ENCODE data around the gene SV2A.
A peak's percentile ranks its signal among the peaks of the same experiment; 100 is the strongest.
"Not testable (repeated sequence)": the region's sequence is repeated elsewhere in the genome, so short reads cannot be mapped to it uniquely, and the experiment has no call there.

SV2A gene

GRCh38 chr1:149886396-149887195, 31.0 kb downstream of the SV2A start:
- no peaks in the 10 kb centered on the region for H3K27me3 Mint-ChIP-seq (ENCODE audit: low read depth)
- H3K36me3 Mint-ChIP-seq (ENCODE audit: low read depth) = peaks cover 6% of the 10 kb centered on the region
- no peak overlapping the region for H3K4me3 Mint-ChIP-seq
- no peaks in the 10 kb centered on the region for H3K9me3 Mint-ChIP-seq
- H3K27ac Mint-ChIP-seq = no peak overlapping the region
- H3K4me1 Mint-ChIP-seq (ENCODE audit: low read depth) = peaks cover 15% of the 10 kb centered on the region

- not testable (repeated sequence) for H3K36me3 Mint-ChIP-seq (ENCODE audit: low read depth); H3K27ac Mint-ChIP-seq; H3K4me3 Mint-ChIP-seq; H3K9me3 Mint-ChIP-seq; H3K27me3 Mint-ChIP-seq (ENCODE audit: low read depth)
- peaks cover 16% of the 10 kb centered on the region for H3K4me1 Mint-ChIP-seq (ENCODE audit: low read depth)
These were observed 31.6 kb downstream of the SV2A start for GRCh38 chr1:149886121-149886395.

- peaks cover 16% of the 10 kb centered on the region for H3K4me1 Mint-ChIP-seq (ENCODE audit: low read depth)
- H3K36me3 Mint-ChIP-seq (ENCODE audit: low read depth) = peaks cover 6% of the 10 kb centered on the region
- no peak overlapping the region for H3K4me3 Mint-ChIP-seq
- H3K27me3 Mint-ChIP-seq (ENCODE audit: low read depth) = no peaks in the 10 kb centered on the region
- no peaks in the 10 kb centered on the region for H3K9me3 Mint-ChIP-seq
- no peak overlapping the region for H3K27ac Mint-ChIP-seq
These were observed 32.1 kb downstream of the SV2A start for GRCh38 chr1:149885339-149886120.

- Mint-ChIP-seq H3K36me3 (ENCODE audit: low read depth) (peaks cover 6% of the 10 kb centered on the region), H3K4me3 (no peak overlapping the region), H3K27ac (no peak overlapping the region), H3K27me3 (ENCODE audit: low read depth) (no peaks in the 10 kb centered on the region), H3K9me3 (no peaks in the 10 kb centered on the region), H3K4me1 (ENCODE audit: low read depth) (peaks cover 16% of the 10 kb centered on the region)
These were observed 33.0 kb downstream of the SV2A start for GRCh38 chr1:149884433-149885338.

DNA sequence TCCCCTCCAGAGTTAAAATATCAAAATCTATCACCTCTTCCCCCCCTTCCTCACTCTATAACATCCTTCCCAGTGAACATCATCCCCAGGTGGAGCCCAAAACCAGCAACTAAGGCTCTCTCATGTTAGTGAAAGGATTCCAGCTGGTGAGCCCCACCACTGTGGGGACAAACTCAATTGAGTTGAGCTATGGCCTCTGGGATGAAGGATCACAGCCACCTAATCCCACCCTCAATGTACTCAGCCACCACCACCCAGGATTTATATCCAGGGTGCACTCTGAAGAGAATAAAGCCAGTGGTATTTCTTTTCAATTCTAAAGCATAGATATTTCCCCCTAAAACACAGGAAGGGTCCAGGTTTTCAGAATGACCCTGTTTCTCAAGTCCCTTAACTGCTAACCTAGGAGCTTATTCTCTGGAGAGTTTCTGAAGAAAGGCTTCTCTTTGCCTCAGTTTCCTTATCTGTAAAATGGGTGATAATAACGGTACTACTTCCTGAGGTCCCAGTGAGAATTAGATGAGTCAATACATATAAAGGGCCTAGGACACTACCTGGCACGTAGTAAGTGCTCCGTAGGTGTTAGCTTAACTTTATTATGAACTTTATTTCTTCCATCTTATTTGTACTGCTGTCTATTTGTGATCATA, 33.9 kb downstream of the SV2A start:
- peak overlapping the region; percentile 6 for H3K4me3 Mint-ChIP-seq
- H3K9me3 Mint-ChIP-seq = no peaks in the 10 kb centered on the region
- H3K27ac Mint-ChIP-seq = no peak overlapping the region
- H3K36me3 Mint-ChIP-seq (ENCODE audit: low read depth) = peaks cover 8% of the 10 kb centered on the region
- H3K4me1 Mint-ChIP-seq (ENCODE audit: low read depth) = peaks cover 23% of the 10 kb centered on the region
- no peaks in the 10 kb centered on the region for H3K27me3 Mint-ChIP-seq (ENCODE audit: low read depth)

DNA sequence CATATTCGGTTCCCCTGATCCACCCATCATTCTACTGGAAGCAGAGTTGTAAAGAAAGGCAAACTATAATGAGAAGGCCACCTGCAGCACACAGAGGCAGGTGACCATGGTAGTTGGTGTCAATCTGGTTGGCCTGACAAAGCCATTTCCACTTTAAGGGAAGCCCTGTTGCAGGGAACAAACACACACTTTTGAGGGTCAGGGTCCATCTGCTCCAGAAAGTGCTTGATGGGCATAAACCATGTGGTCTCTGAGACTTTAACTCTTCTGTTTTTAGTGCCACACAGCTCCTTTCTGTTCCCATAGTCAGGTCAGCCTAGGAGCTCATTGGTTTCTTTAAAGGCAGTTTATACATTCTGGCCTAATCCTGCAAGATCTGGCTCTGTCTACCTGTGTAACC, 35.8 kb downstream of the SV2A start:
- peaks cover 23% of the 10 kb centered on the region for H3K4me1 Mint-ChIP-seq (ENCODE audit: low read depth)
- H3K4me3 Mint-ChIP-seq = no peak overlapping the region
- H3K9me3 Mint-ChIP-seq = no peaks in the 10 kb centered on the region
- no peaks in the 10 kb centered on the region for H3K27me3 Mint-ChIP-seq (ENCODE audit: low read depth)
- H3K27ac Mint-ChIP-seq = no peak overlapping the region
- peaks cover 6% of the 10 kb centered on the region for H3K36me3 Mint-ChIP-seq (ENCODE audit: low read depth)

- Mint-ChIP-seq H3K27me3 (ENCODE audit: low read depth) (no peaks in the 10 kb centered on the region), H3K9me3 (no peaks in the 10 kb centered on the region), H3K4me1 (ENCODE audit: low read depth) (peaks cover 23% of the 10 kb centered on the region), H3K4me3 (peak overlapping the region; percentile 50), H3K36me3 (ENCODE audit: low read depth) (peaks cover 6% of the 10 kb centered on the region), H3K27ac (peak overlapping the region; percentile 72)
These were observed 38.1 kb downstream of the SV2A start for GRCh38 chr1:149879556-149879955.

DNA sequence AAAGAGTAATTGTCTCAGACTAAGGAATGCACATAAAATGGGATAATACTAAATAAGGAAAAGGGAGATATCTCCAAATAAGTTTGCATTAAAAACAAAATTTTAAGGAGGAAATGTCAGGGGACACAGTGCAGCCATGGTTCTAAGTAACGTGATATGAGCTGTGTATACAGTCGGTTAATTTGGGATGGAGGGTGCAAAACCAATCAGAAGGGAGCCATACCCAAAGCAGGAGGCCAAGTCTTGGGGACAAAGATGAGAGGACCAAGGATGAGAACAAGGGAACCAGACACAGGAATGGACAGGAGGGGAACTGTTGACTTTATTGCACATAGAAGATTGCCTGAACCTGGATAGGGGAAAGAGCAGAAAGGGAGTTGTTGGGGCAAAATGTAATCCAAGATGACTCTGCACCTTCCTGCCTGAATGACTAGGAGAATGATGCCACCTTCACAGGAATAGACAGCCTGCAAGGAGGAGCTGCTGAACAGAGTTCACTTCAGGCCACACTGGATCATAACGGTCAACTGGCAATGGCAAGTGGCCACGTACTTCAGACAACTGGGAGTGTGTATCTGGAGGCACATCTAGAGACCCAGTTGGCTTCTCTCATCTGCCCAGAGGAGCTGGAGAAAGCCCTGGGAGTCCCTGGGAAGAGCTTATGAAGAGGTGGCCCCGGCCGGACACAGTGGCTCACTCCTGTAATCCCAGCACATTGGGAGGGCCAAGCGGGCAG, 40.3 kb downstream of the SV2A start:
- Mint-ChIP-seq H3K27ac (no peak overlapping the region), H3K27me3 (ENCODE audit: low read depth) (no peaks in the 10 kb centered on the region), H3K9me3 (no peaks in the 10 kb centered on the region), H3K36me3 (ENCODE audit: low read depth) (peaks cover 5% of the 10 kb centered on the region), H3K4me3 (no peak overlapping the region), H3K4me1 (ENCODE audit: low read depth) (peaks cover 19% of the 10 kb centered on the region)

GRCh38 chr1:149873060-149873459, 44.6 kb downstream of the SV2A start:
- H3K4me3 Mint-ChIP-seq; H3K36me3 Mint-ChIP-seq (ENCODE audit: low read depth); H3K4me1 Mint-ChIP-seq (ENCODE audit: low read depth); H3K9me3 Mint-ChIP-seq; H3K27ac Mint-ChIP-seq; H3K27me3 Mint-ChIP-seq (ENCODE audit: low read depth): not testable (repeated sequence)

- H3K27me3 Mint-ChIP-seq (ENCODE audit: low read depth); H3K4me3 Mint-ChIP-seq; H3K27ac Mint-ChIP-seq; H3K4me1 Mint-ChIP-seq (ENCODE audit: low read depth); H3K36me3 Mint-ChIP-seq (ENCODE audit: low read depth); H3K9me3 Mint-ChIP-seq: not testable (repeated sequence)
These were observed 50.8 kb downstream of the SV2A start for GRCh38 chr1:149866887-149867286.

- not testable (repeated sequence) for H3K27ac Mint-ChIP-seq; H3K4me3 Mint-ChIP-seq; H3K9me3 Mint-ChIP-seq; H3K27me3 Mint-ChIP-seq (ENCODE audit: low read depth); H3K36me3 Mint-ChIP-seq (ENCODE audit: low read depth); H3K4me1 Mint-ChIP-seq (ENCODE audit: low read depth)
These were observed 56.1 kb downstream of the SV2A start for GRCh38 chr1:149861497-149862054.

- not testable (repeated sequence) for H3K36me3 Mint-ChIP-seq (ENCODE audit: low read depth); H3K4me3 Mint-ChIP-seq; H3K9me3 Mint-ChIP-seq; H3K27ac Mint-ChIP-seq; H3K27me3 Mint-ChIP-seq (ENCODE audit: low read depth); H3K4me1 Mint-ChIP-seq (ENCODE audit: low read depth)
These were observed 56.8 kb downstream of the SV2A start for GRCh38 chr1:149860684-149861496.

DNA sequence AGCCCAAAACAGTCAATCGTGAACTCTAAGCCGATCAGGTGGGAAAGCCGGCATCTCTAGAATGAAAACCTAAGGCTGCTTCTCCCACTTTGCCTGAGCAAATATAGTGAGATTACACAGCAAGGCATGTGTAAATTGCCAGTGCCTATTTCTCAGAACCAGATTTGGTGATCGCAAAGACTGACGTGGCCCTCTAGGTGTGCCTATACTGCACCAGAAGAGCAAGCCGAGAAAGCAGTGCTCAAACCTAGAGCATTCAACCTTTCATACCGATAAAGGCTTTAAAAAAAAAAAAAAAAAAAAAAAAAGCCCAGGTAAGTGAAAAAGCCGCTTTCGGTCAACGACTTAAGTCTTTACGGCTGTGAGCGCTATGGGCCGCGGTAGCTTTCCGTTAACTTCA, 57.4 kb downstream of the SV2A start:
- H3K4me1 Mint-ChIP-seq (ENCODE audit: low read depth); H3K9me3 Mint-ChIP-seq; H3K4me3 Mint-ChIP-seq; H3K27ac Mint-ChIP-seq; H3K36me3 Mint-ChIP-seq (ENCODE audit: low read depth); H3K27me3 Mint-ChIP-seq (ENCODE audit: low read depth): not testable (repeated sequence)

Measured in T-helper 1 cell treated with Interleukin-12 subunit alpha and Interleukin-12 subunit beta and Interleukin-4 antibody, amounts not matched to agents 30 μg/mL and 1 μg/mL, for 36 hours (primary cell).